GM21360 (cell line): ENCODE measurements around the gene EHBP1L1.

Experiments used
- ATAC-seq: cut with Tn5 transposase; IDR thresholded peaks from one replicate; pipeline ENCODE4 v1.9.1; 2021; ENCODE audit warnings: mild to moderate bottlenecking, moderate library complexity; ENCODE audit not compliant: unreplicated experiment

EHBP1L1 gene

GRCh38 chr11:65575568-65576231, at the start of gene EHBP1L1:
TSS of gene EHBP1L1 (plus strand) at chr11:65576053. CDS start at chr11:65576303, 250 bp downstream.
- ATAC-seq = no peak

- ATAC-seq = no peak
These were observed 49.1 kb upstream of the EHBP1L1 start for GRCh38 chr11:65526744-65527143.

- ATAC-seq = no peak
These were observed 47.0 kb upstream of the EHBP1L1 start for GRCh38 chr11:65528819-65529350.

GRCh38 chr11:65529475-65530156, 46.2 kb upstream of the EHBP1L1 start:
- no peak for ATAC-seq

- no peak for ATAC-seq
These were observed 45.7 kb upstream of the EHBP1L1 start for GRCh38 chr11:65530157-65530496.

GRCh38 chr11:65532388-65533064, 43.3 kb upstream of the EHBP1L1 start:
- no peak for ATAC-seq

- no peak for ATAC-seq
These were observed 40.8 kb upstream of the EHBP1L1 start for GRCh38 chr11:65535102-65535501.

- no peak for ATAC-seq
These were observed 39.2 kb upstream of the EHBP1L1 start for GRCh38 chr11:65536412-65537295.

GRCh38 chr11:65537296-65537597, 38.6 kb upstream of the EHBP1L1 start:
- no peak for ATAC-seq

GRCh38 chr11:65537620-65538231, 38.1 kb upstream of the EHBP1L1 start:
- no peak for ATAC-seq

- ATAC-seq = no peak
These were observed 37.5 kb upstream of the EHBP1L1 start for GRCh38 chr11:65538232-65538914.

- no peak for ATAC-seq
These were observed 36.7 kb upstream of the EHBP1L1 start for GRCh38 chr11:65538915-65539743.

- no peak for ATAC-seq
These were observed 36.0 kb upstream of the EHBP1L1 start for GRCh38 chr11:65539744-65540289.

GRCh38 chr11:65540290-65541092, 35.4 kb upstream of the EHBP1L1 start:
- peak; percentile 57 for ATAC-seq

- ATAC-seq = no peak
These were observed 34.5 kb upstream of the EHBP1L1 start for GRCh38 chr11:65541093-65541982.

GRCh38 chr11:65542738-65543390, 33.0 kb upstream of the EHBP1L1 start:
- no peak for ATAC-seq

GRCh38 chr11:65545853-65546216, 30.0 kb upstream of the EHBP1L1 start:
- ATAC-seq = no peak
